WTC11 (cell line): Measurements from ENCODE around the gene CSNK1A1.
"Not testable (repeated sequence)": the region's sequence is repeated elsewhere in the genome, so short reads cannot be mapped to it uniquely, and the experiment has no call there.

Source experiments
- CTCF ChIP-seq: fragments of 200-600 bp; IDR thresholded peaks from 2 replicates; pipeline ENCODE4 v1.8.0; 2022; ENCODE audit warnings: antibody characterized with exemption
- FOXJ3 ChIP-seq: sonication (generic); formaldehyde crosslinking; IDR thresholded peaks from 2 replicates; pipeline ENCODE4 v1.9.0; 2021; ENCODE audit warnings: missing genetic modification reagents, mild to moderate bottlenecking, borderline replicate concordance
- GRHL2 ChIP-seq: fragments of 250-450 bp; sonication (Bioruptor Pico); IDR thresholded peaks from 2 replicates; pipeline ENCODE4 v1.8.0; 2022; ENCODE audit warnings: mild to moderate bottlenecking, moderate library complexity; ENCODE audit not compliant: insufficient replicate concordance, severe bottlenecking
- MLX ChIP-seq: sonication (generic); formaldehyde crosslinking; IDR thresholded peaks from 2 replicates; pipeline ENCODE4 v1.8.1; 2023; ENCODE audit warnings: mild to moderate bottlenecking, missing genetic modification reagents, moderate library complexity
- NR3C1 ChIP-seq: sonication (generic); formaldehyde crosslinking; conservative IDR thresholded peaks from 2 replicates; pipeline ENCODE4 v1.8.1; 2023; ENCODE audit warnings: low read depth, mild to moderate bottlenecking, missing genetic modification reagents
- TCF7 ChIP-seq: sonication (generic); formaldehyde crosslinking; IDR thresholded peaks from 2 replicates; pipeline ENCODE4 v1.8.0; 2022; ENCODE audit warnings: mild to moderate bottlenecking, low read depth, missing genetic modification reagents, moderate library complexity
- ZNF423 ChIP-seq: fragments of 250-450 bp; sonication (Bioruptor Pico); IDR thresholded peaks from 2 replicates; pipeline ENCODE4 v2.1.2; 2022; ENCODE audit warnings: mild to moderate bottlenecking, moderate library complexity
- TF ChIP-seq, protein P1 (sequence below): sonication (generic); formaldehyde crosslinking; IDR thresholded peaks from 2 replicates; pipeline ENCODE4 v1.8.1; 2023; ENCODE audit warnings: mild to moderate bottlenecking, missing genetic modification reagents
- TF ChIP-seq, protein P2 (sequence below): sonication (generic); formaldehyde crosslinking; IDR thresholded peaks from 2 replicates; pipeline ENCODE4 v1.8.0; 2023; ENCODE audit warnings: mild to moderate bottlenecking, missing genetic modification reagents

GRCh38 chr5:149446794-149447193 is 104.4 kb downstream of the CSNK1A1 start:
- not testable (repeated sequence) for TF ChIP-seq GRHL2 (CRISPR knock-in tag); CTCF; NR3C1 (CRISPR knock-in tag); TCF7 (CRISPR knock-in tag); ZNF423 (CRISPR knock-in tag); MLX (CRISPR knock-in tag); FOXJ3 (CRISPR knock-in tag)
- TF ChIP-seq, protein P1, sequence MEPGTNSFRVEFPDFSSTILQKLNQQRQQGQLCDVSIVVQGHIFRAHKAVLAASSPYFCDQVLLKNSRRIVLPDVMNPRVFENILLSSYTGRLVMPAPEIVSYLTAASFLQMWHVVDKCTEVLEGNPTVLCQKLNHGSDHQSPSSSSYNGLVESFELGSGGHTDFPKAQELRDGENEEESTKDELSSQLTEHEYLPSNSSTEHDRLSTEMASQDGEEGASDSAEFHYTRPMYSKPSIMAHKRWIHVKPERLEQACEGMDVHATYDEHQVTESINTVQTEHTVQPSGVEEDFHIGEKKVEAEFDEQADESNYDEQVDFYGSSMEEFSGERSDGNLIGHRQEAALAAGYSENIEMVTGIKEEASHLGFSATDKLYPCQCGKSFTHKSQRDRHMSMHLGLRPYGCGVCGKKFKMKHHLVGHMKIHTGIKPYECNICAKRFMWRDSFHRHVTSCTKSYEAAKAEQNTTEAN, result not testable (repeated sequence)
- TF ChIP-seq, protein P2, sequence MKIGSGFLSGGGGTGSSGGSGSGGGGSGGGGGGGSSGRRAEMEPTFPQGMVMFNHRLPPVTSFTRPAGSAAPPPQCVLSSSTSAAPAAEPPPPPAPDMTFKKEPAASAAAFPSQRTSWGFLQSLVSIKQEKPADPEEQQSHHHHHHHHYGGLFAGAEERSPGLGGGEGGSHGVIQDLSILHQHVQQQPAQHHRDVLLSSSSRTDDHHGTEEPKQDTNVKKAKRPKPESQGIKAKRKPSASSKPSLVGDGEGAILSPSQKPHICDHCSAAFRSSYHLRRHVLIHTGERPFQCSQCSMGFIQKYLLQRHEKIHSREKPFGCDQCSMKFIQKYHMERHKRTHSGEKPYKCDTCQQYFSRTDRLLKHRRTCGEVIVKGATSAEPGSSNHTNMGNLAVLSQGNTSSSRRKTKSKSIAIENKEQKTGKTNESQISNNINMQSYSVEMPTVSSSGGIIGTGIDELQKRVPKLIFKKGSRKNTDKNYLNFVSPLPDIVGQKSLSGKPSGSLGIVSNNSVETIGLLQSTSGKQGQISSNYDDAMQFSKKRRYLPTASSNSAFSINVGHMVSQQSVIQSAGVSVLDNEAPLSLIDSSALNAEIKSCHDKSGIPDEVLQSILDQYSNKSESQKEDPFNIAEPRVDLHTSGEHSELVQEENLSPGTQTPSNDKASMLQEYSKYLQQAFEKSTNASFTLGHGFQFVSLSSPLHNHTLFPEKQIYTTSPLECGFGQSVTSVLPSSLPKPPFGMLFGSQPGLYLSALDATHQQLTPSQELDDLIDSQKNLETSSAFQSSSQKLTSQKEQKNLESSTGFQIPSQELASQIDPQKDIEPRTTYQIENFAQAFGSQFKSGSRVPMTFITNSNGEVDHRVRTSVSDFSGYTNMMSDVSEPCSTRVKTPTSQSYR (CRISPR knock-in tag), result not testable (repeated sequence)
